Naive thymus-derived CD4-positive, alpha-beta T cell (primary cell): ENCODE measurements around the gene ETS1. TPM values are rescaled to one million over a fixed set of nuclear protein-coding genes. Genes with fewer than 3 reads are reported as not detected.
A peak's percentile ranks its signal among the peaks of the same experiment; 100 is the strongest.

Experiments used
- ATAC-seq: fragments of 150-1000 bp; cut with Tn5 transposase; 2 replicates; pipeline ENCODE4 v1.10.0; 2021; ENCODE audit warnings: mild to moderate bottlenecking, moderate library complexity
- CTCF ChIA-PET: fragments of 350-600 bp; sonication (Branson Sonifier 250); formaldehyde crosslinking; loops from one replicate; lab custom pipeline; 2021; ENCODE audit warnings: antibody characterized with exemption; lab: Charles Lee
- POLR2A ChIA-PET: fragments of 350-600 bp; sonication (Branson Sonifier 250); formaldehyde crosslinking; loops from one replicate; lab custom pipeline; 2021; ENCODE audit warnings: antibody characterized with exemption, inconsistent platforms; lab: Charles Lee
- DNase-seq, 9 donors: peaks; one replicate each; pipeline versions ENCODE4 v3.0.0 to v3.0.0-alpha.2; 2020 to 2022; ENCODE audit warnings: mixed read lengths in 1 of 9
- H3K27ac ChIP-seq: one replicate; pipeline ENCODE4 v1.7.0; 2013; ENCODE audit warnings: mild to moderate bottlenecking, low read depth, low read length, moderate library complexity
- H3K27me3 ChIP-seq, 2 donors: one replicate each; pipeline ENCODE4 v1.7.0; 2013; ENCODE audit warnings: low read length in 2 of 2, mild to moderate bottlenecking in 2 of 2, moderate library complexity in 2 of 2; ENCODE audit not compliant: control insufficient read depth in 2 of 2, insufficient read depth in 2 of 2
- H3K36me3 ChIP-seq, 3 experiments: 1 replicate in 2 of 3; 2 replicates in 1 of 3; pipeline ENCODE4 v1.7.0; 2013; ENCODE audit warnings: low read length in 3 of 3, mild to moderate bottlenecking in 3 of 3, moderate library complexity in 1 of 3; ENCODE audit not compliant: insufficient read depth in 3 of 3, control insufficient read depth in 2 of 3
- H3K4me1 ChIP-seq, 2 donors: one replicate each; pipeline ENCODE4 v1.7.0; 2013; ENCODE audit warnings: low read length in 2 of 2, mild to moderate bottlenecking in 2 of 2, moderate library complexity in 1 of 2; ENCODE audit not compliant: control insufficient read depth in 2 of 2, insufficient read depth in 2 of 2
- H3K4me3 ChIP-seq: 2 replicates; pipeline ENCODE4 v1.7.0; 2013; ENCODE audit warnings: mild to moderate bottlenecking, low read length
- H3K9me3 ChIP-seq, 3 experiments: 1 replicate in 2 of 3; 2 replicates in 1 of 3; pipeline ENCODE4 v1.7.0; 2013; ENCODE audit warnings: low read length in 3 of 3; ENCODE audit not compliant: control insufficient read depth in 2 of 3
- H3K27ac Mint-ChIP-seq, 9 donors: one replicate each; pipeline ENCODE4 v1.8.0; 2020 to 2022; ENCODE audit warnings: mixed read lengths in 9 of 9, mild to moderate bottlenecking in 8 of 9, moderate library complexity in 5 of 9, inconsistent platforms in 2 of 9
- H3K27me3 Mint-ChIP-seq, 5 donors: one replicate each; pipeline ENCODE4 v1.8.0; 2021 to 2022; ENCODE audit warnings: mixed read lengths in 5 of 5, mild to moderate bottlenecking in 1 of 5
- H3K36me3 Mint-ChIP-seq, 5 donors: one replicate each; pipeline ENCODE4 v1.8.0; 2020 to 2022; ENCODE audit warnings: mixed read lengths in 5 of 5, mild to moderate bottlenecking in 3 of 5, inconsistent platforms in 1 of 5
- H3K4me1 Mint-ChIP-seq, 7 donors: one replicate each; pipeline ENCODE4 v1.8.0; 2020 to 2022; ENCODE audit warnings: mixed read lengths in 7 of 7, mild to moderate bottlenecking in 3 of 7, inconsistent platforms in 1 of 7
- H3K4me3 Mint-ChIP-seq, 10 donors: one replicate each; pipeline ENCODE4 v1.8.0; 2020 to 2022; ENCODE audit warnings: mild to moderate bottlenecking in 10 of 10, mixed read lengths in 10 of 10, moderate library complexity in 6 of 10, inconsistent platforms in 2 of 10
- H3K9me3 Mint-ChIP-seq, 11 donors: one replicate each; pipeline ENCODE4 v1.8.0; 2020 to 2022; ENCODE audit warnings: mixed read lengths in 11 of 11, mild to moderate bottlenecking in 4 of 11, inconsistent platforms in 1 of 11, moderate library complexity in 1 of 11
- intact Hi-C, 2 donors: fragments of 100-400 bp; cut with micrococcal nuclease; formaldehyde crosslinking; loops; one replicate each; pipeline ENCODE4 v1.15.1; 2023
- polyA plus RNA-seq, 2 donors: library from polyadenylated mRNA; unstranded; fragments of 300-500 nt; fragmentation: Illumina TruSeq; gene quantifications; one replicate each; pipeline ENCODE4 v1.2.3, GENCODE V29; 2021
- total RNA-seq, 6 experiments: library from RNA in 5 of 6; stranded (reverse) in 5 of 6; gene quantifications; 1 replicate in 5 of 6; 2 replicates in 1 of 6; pipeline ENCODE4 v1.2.3 and lab custom pipeline; 2021 to 2026

ETS1 gene
- total and polyA plus RNA-seq, 7 experiments from 2014 or later, result 514 to 871 (median 676) TPM

- Mint-ChIP-seq H3K4me1 (peaks cover 44 to 82% (median 52%) of the 10 kb centered on the region in 7 donors), H3K27ac (peak overlapping the region; percentile 92 to 99 (median 97)), H3K36me3 (peaks cover 44 to 93% (median 86%) of the 10 kb centered on the region in 5 donors), H3K27me3 (no peaks in the 10 kb centered on the region), H3K4me3 (peak overlapping the region; percentile 94 to 100 (median 98)), H3K9me3 (no peaks in the 10 kb centered on the region)
- ChIA-PET CTCF (interaction anchor here (0.6 to 8.2 kb wide), 9 partner anchors 9 to 344 kb away, joined by 3 to 86 read pairs (median 5); no protein-coding TSS in a partner anchor), POLR2A (interaction anchor here (0.8 to 30.8 kb wide), 14 partner anchors 8 to 320 kb away, joined by 3 to 691 read pairs (median 16); no protein-coding TSS in a partner anchor)
- Histone ChIP-seq H3K9me3 (no peaks in the 10 kb centered on the region), H3K4me3 (peak overlapping the region; percentile 96), H3K27ac (peak overlapping the region; percentile 97), H3K36me3 (peaks cover 27 to 57% (median 44%) of the 10 kb centered on the region in 3 experiments), H3K27me3 (no peaks in the 10 kb centered on the region), H3K4me1 (peaks cover 35 to 38% of the 10 kb centered on the region in 2 donors)
- peak in 5 of 9 donors; percentile 32 to 58 (median 44) for DNase-seq
- intact Hi-C loops, result loop anchor here in 1 of 2 donors (1.0 to 2.0 kb wide), 2 partner anchors 8 to 32 kb away; no protein-coding TSS in a partner anchor
- peak; percentile 33 for ATAC-seq
These were observed 72.3 kb downstream of the ETS1 start for GRCh38 chr11:128515086-128515485.

DNA sequence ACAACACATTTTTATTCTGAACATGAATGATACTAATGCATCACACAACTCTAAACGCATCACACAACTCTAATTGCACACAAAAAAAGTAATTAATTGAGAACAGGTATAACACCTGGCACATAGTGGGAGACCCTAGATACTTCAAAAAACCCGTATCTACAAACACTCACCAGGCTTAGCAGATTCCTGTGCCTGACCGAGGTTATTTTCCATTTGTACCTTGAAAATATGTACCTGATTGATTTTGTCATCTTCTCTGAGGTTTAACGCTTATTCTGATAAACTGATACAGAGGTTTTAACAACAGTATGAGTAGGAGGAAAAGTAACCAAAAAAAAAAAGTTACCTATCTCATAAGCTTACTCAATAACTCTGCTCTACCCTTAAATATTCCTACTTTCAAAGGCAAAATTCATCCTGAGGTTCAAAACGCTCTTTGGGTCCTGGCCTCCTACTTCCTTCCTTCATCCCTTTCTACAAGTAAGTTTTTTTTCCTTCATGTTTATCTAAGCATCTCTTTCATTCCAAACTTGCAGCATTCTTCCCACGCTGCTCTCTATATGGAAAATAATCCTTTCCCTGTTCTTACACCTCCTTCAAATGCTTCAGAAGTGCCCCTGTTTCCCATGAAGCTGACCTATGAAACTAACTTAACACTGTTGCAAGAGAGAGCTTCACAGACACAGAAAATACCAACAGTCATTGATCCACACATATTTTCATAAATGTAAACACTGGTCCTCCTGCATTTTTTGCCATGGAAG is 73.3 kb downstream of the ETS1 start:
- Histone ChIP-seq H3K4me3 (peak overlapping the region; percentile 96), H3K9me3 (no peaks in the 10 kb centered on the region), H3K36me3 (peaks cover 25 to 48% (median 40%) of the 10 kb centered on the region in 3 experiments), H3K27ac (peak overlapping the region; percentile 97), H3K27me3 (no peaks in the 10 kb centered on the region), H3K4me1 (peaks cover 45 to 48% of the 10 kb centered on the region in 2 donors)
- POLR2A ChIA-PET, result interaction anchor here (0.8 to 30.8 kb wide), 13 partner anchors 9 to 221 kb away, joined by 3 to 691 read pairs (median 27); no protein-coding TSS in a partner anchor
- Mint-ChIP-seq H3K9me3 (no peaks in the 10 kb centered on the region), H3K36me3 (peaks cover 44 to 93% (median 84%) of the 10 kb centered on the region in 5 donors), H3K27ac (peak overlapping the region; percentile 92 to 99 (median 97)), H3K27me3 (no peaks in the 10 kb centered on the region), H3K4me1 (peaks cover 53 to 92% (median 62%) of the 10 kb centered on the region in 7 donors), H3K4me3 (peak overlapping the region; percentile 94 to 100 (median 98))
- CTCF ChIA-PET, result interaction anchor here (0.9 to 8.2 kb wide), 5 partner anchors 18 to 343 kb away, joined by 3 to 86 read pairs (median 4); no protein-coding TSS in a partner anchor
- intact Hi-C loops, result loop anchor here (1.0 to 5.0 kb wide), 4 partner anchors 8 to 342 kb away; partner anchors contain the start of gene FLI1 (in 1 of the 2)
- ATAC-seq (no peak), DNase-seq (peak in 5 of 9 donors; percentile 2 to 54 (median 9))

- peak in 5 of 9 donors; percentile 26 to 56 (median 47) for DNase-seq
- Mint-ChIP-seq H3K36me3 (peaks cover 31 to 89% (median 77%) of the 10 kb centered on the region in 5 donors), H3K27me3 (no peaks in the 10 kb centered on the region), H3K4me1 (peaks cover 50 to 94% (median 77%) of the 10 kb centered on the region in 7 donors), H3K4me3 (peak overlapping the region; percentile 94 to 100 (median 98)), H3K9me3 (no peaks in the 10 kb centered on the region), H3K27ac (peak overlapping the region; percentile 92 to 99 (median 97))
- CTCF ChIA-PET, result interaction anchor here (0.6 to 2.8 kb wide), 14 partner anchors 8 to 340 kb away, joined by 3 to 25 read pairs (median 3); no protein-coding TSS in a partner anchor
- Histone ChIP-seq H3K36me3 (peaks cover 24 to 33% (median 27%) of the 10 kb centered on the region in 3 experiments), H3K9me3 (no peaks in the 10 kb centered on the region), H3K4me3 (peak overlapping the region; percentile 96), H3K4me1 (peaks cover 54 to 59% of the 10 kb centered on the region in 2 donors), H3K27me3 (no peaks in the 10 kb centered on the region), H3K27ac (peak overlapping the region; percentile 97)
- ATAC-seq, result peak; percentile 40
- intact Hi-C loops, result loop anchor here in 1 of 2 donors (2.0 to 5.0 kb wide), 2 partner anchors 182 to 340 kb away; partner anchors contain the start of gene FLI1
- POLR2A ChIA-PET, result interaction anchor here (0.6 to 30.8 kb wide), 18 partner anchors 5 to 473 kb away, joined by 3 to 691 read pairs (median 8); partner anchors contain the start of gene FLI1
These were observed 74.8 kb downstream of the ETS1 start for GRCh38 chr11:128512474-128512996.

DNA sequence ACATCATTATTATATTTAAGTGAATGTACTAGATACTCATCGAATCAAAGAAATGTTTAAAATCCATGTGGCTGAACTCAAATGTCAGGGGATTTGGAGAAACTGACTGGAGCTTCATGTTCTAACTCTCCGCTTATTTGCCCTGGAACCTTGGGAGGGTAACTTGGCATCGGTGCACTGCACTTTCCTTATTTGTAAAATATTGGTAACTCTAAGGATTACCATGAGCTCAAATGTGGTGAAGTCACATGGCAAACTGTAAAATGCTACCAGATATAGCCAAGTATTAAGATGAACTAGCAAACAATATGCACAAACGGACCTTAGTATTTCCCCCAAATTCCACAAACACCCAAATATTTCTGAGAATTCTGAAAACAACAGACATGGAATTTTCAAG is 75.6 kb downstream of the ETS1 start:
- no peak for ATAC-seq
- Histone ChIP-seq H3K4me3 (peak overlapping the region; percentile 96), H3K9me3 (no peaks in the 10 kb centered on the region), H3K27me3 (no peaks in the 10 kb centered on the region), H3K36me3 (peaks cover 20 to 30% (median 24%) of the 10 kb centered on the region in 3 experiments), H3K27ac (peak overlapping the region; percentile 97), H3K4me1 (peaks cover 59 to 64% of the 10 kb centered on the region in 2 donors)
- Mint-ChIP-seq H3K9me3 (no peaks in the 10 kb centered on the region), H3K36me3 (peaks cover 24 to 87% (median 77%) of the 10 kb centered on the region in 5 donors), H3K4me3 (peak overlapping the region; percentile 94 to 100 (median 98)), H3K4me1 (peaks cover 54 to 94% (median 84%) of the 10 kb centered on the region in 7 donors), H3K27ac (peak overlapping the region; percentile 92 to 99 (median 97)), H3K27me3 (no peaks in the 10 kb centered on the region)
- POLR2A ChIA-PET, result interaction anchor here (0.6 to 30.8 kb wide), 24 partner anchors 6 to 472 kb away, joined by 3 to 691 read pairs (median 5); no protein-coding TSS in a partner anchor
- peak in 2 of 9 donors; percentile 0 to 1 for DNase-seq
- CTCF ChIA-PET, result interaction anchor here (0.6 to 2.8 kb wide), 15 partner anchors 9 to 339 kb away, joined by 3 to 25 read pairs (median 4); no protein-coding TSS in a partner anchor
- intact Hi-C loops, result loop anchor here in 1 of 2 donors (2.0 to 5.0 kb wide), 2 partner anchors 183 to 339 kb away; partner anchors contain the start of gene FLI1

GRCh38 chr11:128509621-128510389 is 77.6 kb downstream of the ETS1 start:
- Histone ChIP-seq H3K27me3 (no peaks in the 10 kb centered on the region), H3K4me3 (peak overlapping the region; percentile 96), H3K4me1 (peaks cover 78 to 83% of the 10 kb centered on the region in 2 donors), H3K27ac (peak overlapping the region; percentile 97), H3K36me3 (peaks cover 15 to 30% (median 21%) of the 10 kb centered on the region in 3 experiments), H3K9me3 (no peaks in the 10 kb centered on the region)
- POLR2A ChIA-PET, result interaction anchor here (0.7 to 30.8 kb wide), 17 partner anchors 5 to 217 kb away, joined by 3 to 691 read pairs (median 7); no protein-coding TSS in a partner anchor
- Mint-ChIP-seq H3K9me3 (no peaks in the 10 kb centered on the region), H3K4me1 (peaks cover 67 to 98% (median 94%) of the 10 kb centered on the region in 7 donors), H3K27me3 (no peaks in the 10 kb centered on the region), H3K36me3 (peaks cover 22 to 84% (median 70%) of the 10 kb centered on the region in 5 donors), H3K27ac (peak overlapping the region; percentile 87 to 99 (median 97)), H3K4me3 (peak overlapping the region; percentile 85 to 100 (median 98))
- intact Hi-C loops, result loop anchor here (1.0 to 10.0 kb wide), 9 partner anchors 8 to 473 kb away; no protein-coding TSS in a partner anchor
- ATAC-seq (no peak), DNase-seq (peak in 1 of 9 donors; percentile 17)
- CTCF ChIA-PET, result interaction anchor here (0.6 to 2.4 kb wide), 9 partner anchors 9 to 122 kb away, joined by 3 to 10 read pairs (median 3); no protein-coding TSS in a partner anchor
